AG04450 (cell line): ENCODE results near the gene PRG2. TPM values are rescaled to one million over a fixed set of nuclear protein-coding genes. Genes with fewer than 3 reads are reported as not detected.

ENCODE experiments used
- CTCF ChIA-PET: fragments of 300-600, 350-600 bp; formaldehyde crosslinking; extraction: SDS; loops from one replicate; lab custom pipeline; 2022; ENCODE audit warnings: antibody characterized with exemption, inconsistent platforms; lab: Charles Lee
- POLR2A ChIA-PET: fragments of 350-600 bp; formaldehyde crosslinking; extraction: SDS; loops from one replicate; lab custom pipeline; 2021; ENCODE audit warnings: antibody characterized with exemption, inconsistent platforms; lab: Yijun Ruan, JAX
- DNase-seq: peaks from one replicate; pipeline ENCODE4 v3.0.0-alpha.2; 2011; ENCODE audit warnings: low read depth, low spot score
- H3K27ac ChIP-seq: one replicate; pipeline ENCODE4 v1.5.1; 2012; ENCODE audit warnings: low read depth, low read length, control low read depth
- H3K27me3 ChIP-seq: one replicate; pipeline ENCODE4 v1.6.0; 2012; ENCODE audit warnings: low read length; ENCODE audit not compliant: control insufficient read depth, insufficient read depth
- H3K4me3 ChIP-seq: 2 replicates; pipeline ENCODE4 v1.5.1; 2011; ENCODE audit warnings: mild to moderate bottlenecking, low read depth, low read length, control low read depth
- H3K9me3 ChIP-seq: 2 replicates; pipeline ENCODE4 v1.5.1; 2012; ENCODE audit warnings: low read length; ENCODE audit not compliant: control insufficient read depth, insufficient read depth
- polyA plus RNA-seq: library from polyadenylated mRNA; depleted of rRNA; stranded (reverse); fragments of >200 nt; gene quantifications from 2 replicates; pipeline ENCODE4 v1.2.3, GENCODE V29; 2011
- TF ChIP-seq, protein P1 (sequence below): IDR thresholded peaks from 2 replicates; pipeline ENCODE4 v1.5.1; 2011; ENCODE audit warnings: low read depth, low read length, control low read depth, inconsistent platforms

PRG2 gene
- polyA plus RNA-seq, 1 experiment = not detected

DNA sequence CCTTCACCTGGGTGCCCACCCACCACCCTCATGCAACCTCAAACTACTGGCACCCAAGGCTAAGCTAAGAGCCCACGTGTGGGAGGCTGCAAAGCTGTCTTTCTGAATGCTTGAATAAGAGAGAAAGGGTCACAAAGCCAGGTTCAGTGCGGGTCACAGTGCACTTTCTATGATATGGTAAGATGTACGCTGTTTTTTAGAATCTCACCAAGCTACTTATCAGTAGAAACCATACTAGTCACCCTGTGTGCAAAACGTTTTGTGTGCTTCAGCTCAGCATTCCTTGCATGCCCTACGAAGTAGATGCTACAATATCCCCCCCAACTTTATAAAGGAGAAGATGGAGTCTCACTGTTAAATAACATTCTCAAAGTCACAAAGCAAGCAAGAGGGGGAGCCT is 37.4 kb downstream of the PRG2 start:
- H3K27ac ChIP-seq = no peak overlapping the region
- POLR2A ChIA-PET = interaction anchor here (0.7 kb wide), 1 partner anchor 1202 kb away, joined by 3 read pairs; no protein-coding TSS in a partner anchor
- CTCF ChIA-PET = interaction anchor here (0.6 to 2.4 kb wide), 4 partner anchors 15 to 174 kb away, joined by 3 to 16 read pairs (median 4); partner anchors contain the start of gene P2RX3
- TF ChIP-seq, protein P1, sequence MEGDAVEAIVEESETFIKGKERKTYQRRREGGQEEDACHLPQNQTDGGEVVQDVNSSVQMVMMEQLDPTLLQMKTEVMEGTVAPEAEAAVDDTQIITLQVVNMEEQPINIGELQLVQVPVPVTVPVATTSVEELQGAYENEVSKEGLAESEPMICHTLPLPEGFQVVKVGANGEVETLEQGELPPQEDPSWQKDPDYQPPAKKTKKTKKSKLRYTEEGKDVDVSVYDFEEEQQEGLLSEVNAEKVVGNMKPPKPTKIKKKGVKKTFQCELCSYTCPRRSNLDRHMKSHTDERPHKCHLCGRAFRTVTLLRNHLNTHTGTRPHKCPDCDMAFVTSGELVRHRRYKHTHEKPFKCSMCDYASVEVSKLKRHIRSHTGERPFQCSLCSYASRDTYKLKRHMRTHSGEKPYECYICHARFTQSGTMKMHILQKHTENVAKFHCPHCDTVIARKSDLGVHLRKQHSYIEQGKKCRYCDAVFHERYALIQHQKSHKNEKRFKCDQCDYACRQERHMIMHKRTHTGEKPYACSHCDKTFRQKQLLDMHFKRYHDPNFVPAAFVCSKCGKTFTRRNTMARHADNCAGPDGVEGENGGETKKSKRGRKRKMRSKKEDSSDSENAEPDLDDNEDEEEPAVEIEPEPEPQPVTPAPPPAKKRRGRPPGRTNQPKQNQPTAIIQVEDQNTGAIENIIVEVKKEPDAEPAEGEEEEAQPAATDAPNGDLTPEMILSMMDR = no peak
- no peak for DNase-seq
- H3K9me3 ChIP-seq = peaks cover 7% of the 10 kb centered on the region
- no peak overlapping the region for H3K4me3 ChIP-seq
- H3K27me3 ChIP-seq = peaks cover 17% of the 10 kb centered on the region

DNA sequence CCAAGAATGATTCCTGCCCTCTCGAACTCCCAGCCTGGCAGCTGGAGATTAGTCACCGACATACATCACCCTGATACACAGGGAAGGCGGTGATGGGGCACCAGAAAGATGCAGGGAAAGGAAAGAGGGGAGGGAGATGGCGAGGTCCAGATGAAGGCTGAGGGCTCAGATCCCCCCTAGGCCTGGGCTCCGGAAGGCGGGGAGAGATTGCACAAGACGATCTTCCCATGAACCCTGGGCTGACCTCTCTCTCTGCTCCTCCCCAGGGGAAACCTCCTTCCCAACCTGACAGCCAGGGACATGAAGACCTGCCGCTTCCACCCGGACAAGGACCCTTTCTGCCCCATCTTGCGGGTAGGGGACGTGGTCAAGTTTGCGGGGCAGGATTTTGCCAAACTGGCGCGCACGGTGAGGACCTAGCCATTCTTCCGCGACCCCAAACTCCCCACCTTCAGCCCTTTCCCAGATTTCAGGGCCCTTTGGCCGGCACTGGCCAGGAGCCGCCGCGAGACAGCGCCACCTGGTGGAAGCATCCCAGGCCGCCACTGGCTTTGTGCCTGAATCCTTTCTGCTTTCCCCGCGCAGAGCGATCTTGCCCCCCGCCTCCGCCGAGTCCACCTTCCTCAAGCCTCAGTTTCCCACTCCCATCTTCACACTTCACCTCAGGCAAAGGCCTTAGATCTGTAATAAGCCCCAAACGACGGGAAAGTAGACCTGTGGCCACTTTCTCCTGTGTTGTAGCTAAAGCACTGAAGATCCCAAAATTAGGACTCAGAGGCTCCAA is 40.8 kb downstream of the PRG2 start:
- H3K27ac ChIP-seq = no peak overlapping the region
- CTCF ChIA-PET = interaction anchor here (0.5 to 2.8 kb wide), 21 partner anchors 15 to 1205 kb away, joined by 3 to 23 read pairs (median 4); no protein-coding TSS in a partner anchor
- POLR2A ChIA-PET = interaction anchor here (0.7 kb wide), 1 partner anchor 73 kb away, joined by 5 read pairs; no protein-coding TSS in a partner anchor
- H3K27me3 ChIP-seq = peaks cover 9% of the 10 kb centered on the region
- H3K9me3 ChIP-seq = peaks cover 7% of the 10 kb centered on the region
- H3K4me3 ChIP-seq = no peak overlapping the region
- TF ChIP-seq, protein P1 = peak; percentile 89
- no peak for DNase-seq

DNA sequence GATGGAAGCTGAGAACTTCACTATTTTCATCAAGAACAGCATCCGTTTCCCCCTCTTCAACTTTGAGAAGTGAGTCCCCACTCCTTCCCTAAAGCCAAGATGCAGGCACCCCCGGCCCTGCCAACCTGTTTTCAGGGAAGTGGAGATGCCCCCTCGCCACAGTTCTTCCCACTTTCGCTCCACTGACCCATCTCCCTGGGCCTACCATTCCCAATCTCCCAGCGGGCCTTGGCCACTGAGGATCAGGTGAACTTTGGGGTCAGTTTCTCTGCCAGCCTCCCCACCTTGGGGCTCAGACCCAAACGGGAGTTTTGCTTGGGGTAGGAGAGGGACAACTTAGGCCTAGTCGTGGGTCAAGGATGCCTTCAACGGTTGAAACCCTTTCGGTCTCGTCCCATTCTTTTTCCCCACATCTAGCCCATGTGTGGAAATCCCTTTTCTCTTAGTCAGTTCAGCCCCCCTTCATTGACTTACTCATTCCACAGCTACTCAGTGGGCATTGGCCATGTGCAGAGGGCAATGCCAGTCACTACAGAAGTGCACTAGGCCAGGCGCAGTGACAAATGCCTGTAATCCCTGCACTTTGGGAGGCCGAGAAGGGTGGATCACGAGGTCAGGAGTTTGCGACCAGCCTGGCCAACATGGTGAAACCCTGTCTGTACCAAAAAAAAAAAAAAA is 41.7 kb downstream of the PRG2 start:
- no peak for DNase-seq
- H3K9me3 ChIP-seq = peaks cover 7% of the 10 kb centered on the region
- H3K4me3 ChIP-seq = no peak overlapping the region

DNA sequence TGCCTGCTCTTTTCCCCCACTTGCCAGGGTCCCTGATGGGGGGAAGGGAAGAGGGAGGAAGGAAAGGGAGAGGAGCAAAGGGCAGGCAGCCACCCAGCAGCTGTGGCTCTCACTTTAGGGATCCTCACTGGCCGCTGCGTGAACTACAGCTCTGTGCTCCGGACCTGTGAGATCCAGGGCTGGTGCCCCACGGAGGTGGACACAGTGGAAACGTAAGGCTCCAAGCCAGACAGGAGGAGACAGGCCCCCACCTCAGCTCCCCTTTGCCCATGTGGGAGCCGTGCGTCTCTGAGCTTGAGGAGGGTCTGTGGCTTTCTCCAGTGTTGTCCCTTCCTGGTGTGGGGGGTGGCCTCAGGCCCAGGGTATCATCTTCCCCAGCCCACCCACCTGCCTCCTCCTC is 42.4 kb downstream of the PRG2 start:
- no peak overlapping the region for H3K27ac ChIP-seq
- TF ChIP-seq, protein P1 = no peak
- ChIA-PET CTCF (interaction anchor here (1.6 to 2.8 kb wide), 4 partner anchors 179 to 507 kb away, joined by 4 to 18 read pairs (median 6); no protein-coding TSS in a partner anchor), POLR2A (no interaction called here)
- H3K27me3 ChIP-seq = peaks cover 2% of the 10 kb centered on the region
- H3K9me3 ChIP-seq = peaks cover 7% of the 10 kb centered on the region
- no peak overlapping the region for H3K4me3 ChIP-seq
- no peak for DNase-seq

More for the DNA sequence above, 41.7 kb downstream of the PRG2 start:
- ChIA-PET POLR2A (interaction anchor here (0.7 kb wide), 1 partner anchor 72 kb away, joined by 5 read pairs; no protein-coding TSS in a partner anchor), CTCF (interaction anchor here (0.5 to 2.8 kb wide), 8 partner anchors 21 to 1206 kb away, joined by 3 to 18 read pairs (median 4); no protein-coding TSS in a partner anchor)
- TF ChIP-seq, protein P1 = no peak
- H3K27me3 ChIP-seq = peaks cover 7% of the 10 kb centered on the region
- no peak overlapping the region for H3K27ac ChIP-seq
